H1 (cell line): Measurements from ENCODE around the gene PRICKLE1. TPM values are rescaled to one million over a fixed set of nuclear protein-coding genes. Genes with fewer than 3 reads are reported as not detected.

Source experiments
- CTCF ChIA-PET: fragments of 300-600 bp; sonication (Branson Sonifier 250); formaldehyde crosslinking; loops from one replicate; lab custom pipeline; 2021; ENCODE audit not compliant: partially characterized antibody; lab: Charles Lee
- POLR2A ChIA-PET: fragments of 300-600 bp; sonication (Branson Sonifier 250); formaldehyde crosslinking; loops from one replicate; lab custom pipeline; 2021; ENCODE audit warnings: inconsistent platforms; ENCODE audit not compliant: partially characterized antibody; lab: Charles Lee
- DNase-seq, 2 experiments: peaks; one replicate each; pipeline versions ENCODE4 v3.0.0 to v3.0.0-alpha.2; 2010 to 2022; ENCODE audit warnings: low spot score in 2 of 2, low read depth in 1 of 2, mixed read lengths in 1 of 2
- FAIRE-seq: peaks from 2 replicates; lab custom pipeline; 2011; peaks lifted over from hg19 to GRCh38; lab: Jason Lieb, UNC
- H2AFZ ChIP-seq: 2 replicates; pipeline ENCODE4 v1.8.1; 2012; ENCODE audit warnings: low read length, inconsistent platforms
- H2AK5ac ChIP-seq: 2 replicates; pipeline ENCODE4 v1.6.1; 2013; ENCODE audit warnings: low read depth, low read length
- H2BK120ac ChIP-seq: replicated peaks from 2 replicates; pipeline ENCODE3; 2013; ENCODE audit warnings: low read depth, low read length, inconsistent platforms
- H2BK12ac ChIP-seq: 2 replicates; pipeline ENCODE4 v1.6.1; 2013; ENCODE audit warnings: low read depth, low read length
- H2BK15ac ChIP-seq: 2 replicates; pipeline ENCODE4 v1.6.1; 2013; ENCODE audit warnings: low read length
- H2BK20ac ChIP-seq: 2 replicates; pipeline ENCODE4 v1.6.1; 2013; ENCODE audit warnings: low read length
- H2BK5ac ChIP-seq: 2 replicates; pipeline ENCODE4 v1.6.1; 2013; ENCODE audit warnings: low read depth, low read length
- H3K14ac ChIP-seq: 2 replicates; pipeline ENCODE4 v1.6.1; 2013; ENCODE audit warnings: inconsistent platforms; ENCODE audit not compliant: insufficient read length
- H3K18ac ChIP-seq: 2 replicates; pipeline ENCODE4 v1.6.1; 2013; ENCODE audit warnings: low read length; ENCODE audit errors: extremely low read depth
- H3K23ac ChIP-seq: 2 replicates; pipeline ENCODE4 v1.6.1; 2013; ENCODE audit warnings: inconsistent platforms; ENCODE audit not compliant: insufficient read length
- H3K23me2 ChIP-seq: 2 replicates; pipeline ENCODE4 v1.6.1; 2013; ENCODE audit warnings: low read depth, low read length
- H3K27ac ChIP-seq: 2 replicates; pipeline ENCODE4 v1.6.1; 2011; ENCODE audit warnings: low read depth, low read length, inconsistent platforms
- H3K27me3 ChIP-seq, 4 experiments: replicated peaks in 1 of 4; 1 replicate in 1 of 4; 2 replicates in 3 of 4; pipeline versions ENCODE4 v1.6.1 to v1.8.1; 2011 to 2013; ENCODE audit warnings: low read length in 3 of 4, mild to moderate bottlenecking in 3 of 4, inconsistent platforms in 2 of 4, mixed read lengths in 2 of 4, moderate library complexity in 1 of 4; ENCODE audit not compliant: control insufficient read depth in 3 of 4, insufficient read depth in 3 of 4; ENCODE audit errors: extremely low read depth in 1 of 4
- H3K36me3 ChIP-seq, 4 experiments: 2 replicates each; pipeline versions ENCODE4 v1.6.1 to v1.8.1; 2011 to 2013; ENCODE audit warnings: mild to moderate bottlenecking in 4 of 4, low read length in 3 of 4, moderate library complexity in 2 of 4, control low read depth in 1 of 4, inconsistent platforms in 1 of 4; ENCODE audit not compliant: insufficient read depth in 4 of 4, control insufficient read depth in 2 of 4
- H3K4ac ChIP-seq: replicated peaks from 2 replicates; pipeline ENCODE3; 2013; ENCODE audit warnings: low read length, low read depth, mixed read lengths, inconsistent platforms; ENCODE audit not compliant: insufficient read length
- H3K4me1 ChIP-seq, 4 experiments: replicated peaks in 1 of 4; 1 replicate in 1 of 4; 2 replicates in 3 of 4; pipeline versions ENCODE4 v1.6.1 to v1.8.1; 2011 to 2013; ENCODE audit warnings: low read length in 3 of 4, inconsistent platforms in 2 of 4, mixed read lengths in 1 of 4; ENCODE audit not compliant: insufficient read depth in 4 of 4, control insufficient read depth in 3 of 4
- H3K4me2 ChIP-seq, 2 experiments: 2 replicates each; pipeline versions ENCODE4 v1.6.1 to v1.8.1; 2011 to 2013; ENCODE audit warnings: low read depth in 2 of 2, low read length in 2 of 2, control low read depth in 1 of 2, inconsistent platforms in 1 of 2, mild to moderate bottlenecking in 1 of 2; ENCODE audit not compliant: insufficient read depth in 1 of 2
- H3K4me3 ChIP-seq, 4 experiments: fragments of 200-600, 300-600 bp in 1 of 4; sonication (generic), shearing (Covaris generic), sonication (Bioruptor Twin) in 1 of 4; 2 replicates each; pipeline versions ENCODE4 v1.5.1 to v1.8.1; 2011 to 2016; ENCODE audit warnings: low read length in 4 of 4, low read depth in 3 of 4, control low read depth in 2 of 4, inconsistent platforms in 2 of 4, mild to moderate bottlenecking in 2 of 4, mixed read lengths in 1 of 4, moderate library complexity in 1 of 4; ENCODE audit not compliant: insufficient read depth in 2 of 4; ENCODE audit errors: extremely low read depth in 1 of 4
- H3K56ac ChIP-seq: replicated peaks from 2 replicates; pipeline ENCODE3; 2013; ENCODE audit warnings: low read depth, mild to moderate bottlenecking, mixed read lengths, low read length, inconsistent platforms; ENCODE audit not compliant: insufficient read length
- H3K79me1 ChIP-seq: 2 replicates; pipeline ENCODE4 v1.6.1; 2013; ENCODE audit warnings: low read depth, low read length, control low read depth
- H3K79me2 ChIP-seq, 2 experiments: 2 replicates each; pipeline versions ENCODE4 v1.6.1 to v1.8.1; 2012 to 2013; ENCODE audit warnings: low read length in 2 of 2, mild to moderate bottlenecking in 2 of 2, inconsistent platforms in 1 of 2; ENCODE audit not compliant: insufficient read depth in 2 of 2, control insufficient read depth in 1 of 2
- H3K9ac ChIP-seq, 4 experiments: replicated peaks in 1 of 4; 1 replicate in 1 of 4; 2 replicates in 3 of 4; pipeline versions ENCODE4 v1.6.1 to v1.8.1; 2011 to 2013; ENCODE audit warnings: low read depth in 3 of 4, low read length in 3 of 4, control low read depth in 2 of 4, mild to moderate bottlenecking in 2 of 4, moderate library complexity in 2 of 4, inconsistent platforms in 1 of 4; ENCODE audit errors: extremely low read depth in 1 of 4
- H3K9me3 ChIP-seq, 2 experiments: 2 replicates each; pipeline versions ENCODE4 v1.6.1 to v1.8.1; 2012 to 2013; ENCODE audit warnings: mild to moderate bottlenecking in 2 of 2, moderate library complexity in 2 of 2, control low read depth in 1 of 2, inconsistent platforms in 1 of 2, low read depth in 1 of 2, low read length in 1 of 2, mixed read lengths in 1 of 2; ENCODE audit not compliant: insufficient read depth in 2 of 2
- H4K20me1 ChIP-seq, 2 experiments: replicated peaks in 1 of 2; 2 replicates each; pipeline versions ENCODE3 to v1.8.1; 2011 to 2013; ENCODE audit warnings: inconsistent platforms in 2 of 2, low read length in 2 of 2, mild to moderate bottlenecking in 1 of 2; ENCODE audit not compliant: insufficient read depth in 2 of 2, control insufficient read depth in 1 of 2
- H4K5ac ChIP-seq: 2 replicates; pipeline ENCODE4 v1.6.1; 2013; ENCODE audit warnings: low read length, low read depth, mixed read lengths, inconsistent platforms; ENCODE audit not compliant: insufficient read length
- H4K8ac ChIP-seq: 2 replicates; pipeline ENCODE4 v1.8.0; 2013; ENCODE audit warnings: mild to moderate bottlenecking, moderate library complexity, low read length, inconsistent platforms; ENCODE audit not compliant: insufficient read depth; ENCODE audit errors: extremely low read depth
- H4K91ac ChIP-seq: replicated peaks from 2 replicates; pipeline ENCODE3; 2013; ENCODE audit warnings: low read length, mixed read lengths, inconsistent platforms; ENCODE audit not compliant: insufficient read length
- ATF2 ChIP-seq: IDR thresholded peaks from 2 replicates; pipeline ENCODE4 v1.6.1; 2012; ENCODE audit warnings: low read length, inconsistent platforms
- BRCA1 ChIP-seq: IDR thresholded peaks from 2 replicates; pipeline ENCODE4 v1.6.1; 2012; ENCODE audit warnings: low read depth, low read length, improper control_type of control experiment
- CTBP2 ChIP-seq: IDR thresholded peaks from 2 replicates; pipeline ENCODE4 v1.7.0; 2011; ENCODE audit warnings: borderline replicate concordance, mild to moderate bottlenecking, moderate library complexity, mixed read lengths, low read length; ENCODE audit not compliant: insufficient read depth, insufficient read length
- CTCF ChIP-seq, 3 experiments: IDR thresholded peaks; 1 replicate in 2 of 3; 2 replicates in 1 of 3; pipeline versions ENCODE4 v1.5.1 to v1.6.1; 2011; ENCODE audit warnings: low read length in 3 of 3, mild to moderate bottlenecking in 3 of 3, inconsistent platforms in 2 of 3, low read depth in 1 of 3, moderate library complexity in 1 of 3; ENCODE audit not compliant: insufficient read depth in 1 of 3; ENCODE audit errors: control extremely low read depth in 1 of 3
- GTF2F1 ChIP-seq: IDR thresholded peaks from 2 replicates; pipeline ENCODE4 v1.6.1; 2012; ENCODE audit warnings: low read depth, low read length, improper control_type of control experiment, borderline replicate concordance
- JUND ChIP-seq: IDR thresholded peaks from 2 replicates; pipeline ENCODE4 v1.6.1; 2011; ENCODE audit warnings: mild to moderate bottlenecking, improper control_type of control experiment, low read length
- POLR2AphosphoS5 ChIP-seq: IDR thresholded peaks from 2 replicates; pipeline ENCODE4 v1.6.1; 2011; ENCODE audit warnings: low read depth, low read length
- SAP30 ChIP-seq: fragments of 300-600 bp; sonication (generic); IDR thresholded peaks from 2 replicates; pipeline ENCODE4 v1.7.1; 2012; ENCODE audit warnings: low read length, moderate library complexity, mild to moderate bottlenecking, inconsistent platforms; ENCODE audit not compliant: insufficient read depth, insufficient replicate concordance
- TBP ChIP-seq: IDR thresholded peaks from 2 replicates; pipeline ENCODE4 v1.6.1; 2011; ENCODE audit warnings: low read depth, low read length, improper control_type of control experiment
- WGBS, 2 experiments: shearing (Covaris generic) in 1 of 2; methylation state at CpG; one replicate each; pipeline versions ENCODE4 v1.1.6 to v1.1.7; 2013 to 2015; ENCODE audit warnings: low lambda C conversion rate in 2 of 2, mixed read lengths in 2 of 2, inconsistent platforms in 1 of 2, low coverage in 1 of 2, missing lambda C conversion rate in 1 of 2; ENCODE audit not compliant: insufficient replicate concordance in 2 of 2, insufficient coverage in 1 of 2, insufficient read length in 1 of 2; ENCODE audit errors: extremely low coverage in 1 of 2, missing lambda C conversion rate in 1 of 2; 5-methylcytosine and 5-hydroxymethylcytosine counted together
- polyA plus RNA-seq, 7 experiments: library from polyadenylated mRNA; depleted of rRNA in 3 of 7; stranded (reverse) in 5 of 7; unstranded in 2 of 7; fragments of >200 nt in 5 of 7; fragments of 200-250 nt in 2 of 7; gene quantifications; 1 replicate in 5 of 7; 2 replicates in 1 of 7; 4 replicates in 1 of 7; pipeline versions ENCODE4 v1.2.1 to v1.2.3, GENCODE V29; 2011 to 2013; ENCODE audit warnings: missing spikeins in 2 of 7, mixed read lengths in 2 of 7
- total RNA-seq: library from RNA; stranded (reverse); fragmentation: NEBNext Ultra II Directional; extraction: Animal tissue kit (Norgen Biotek cat#: 25700); gene quantifications from 2 replicates; pipeline ENCODE4 v1.2.1, GENCODE V29; 2021

The PRICKLE1 gene
- total and polyA plus RNA-seq, 2 of the 8 experiments (the other 6 are each of a cell fraction or from before 2014, with no cell fraction given) = 14.0 to 22.4 TPM

- H4K5ac ChIP-seq = no peak overlapping the region
- H3K79me1 ChIP-seq = no peaks in the 10 kb centered on the region
- ChIA-PET POLR2A (interaction anchor here (1.0 kb wide), 1 partner anchor 10 kb away, joined by 3 read pairs; no protein-coding TSS in a partner anchor), CTCF (interaction anchor here (0.7 to 1.4 kb wide), 4 partner anchors 17 to 832 kb away, joined by 3 to 4 read pairs (median 3); no protein-coding TSS in a partner anchor)
- H3K23ac ChIP-seq = no peak overlapping the region
- H2AFZ ChIP-seq = no peak overlapping the region
- H4K20me1 ChIP-seq = no peaks in the 10 kb centered on the region
- FAIRE-seq (no peak), DNase-seq (no peak)
- H3K4ac ChIP-seq = no peak overlapping the region
- no peaks in the 10 kb centered on the region for H3K9me3 ChIP-seq
- no peak overlapping the region for H2BK15ac ChIP-seq
- H3K14ac ChIP-seq = no peak overlapping the region
- H2BK12ac ChIP-seq = no peak overlapping the region
- no peaks in the 10 kb centered on the region for H3K36me3 ChIP-seq
- H2BK20ac ChIP-seq = no peak overlapping the region
- H3K4me3 ChIP-seq = no peak overlapping the region
- no peak overlapping the region for H3K18ac ChIP-seq
- no peak overlapping the region for H2BK5ac ChIP-seq
- no peak overlapping the region for H2BK120ac ChIP-seq
- no peak overlapping the region for H4K91ac ChIP-seq
- H4K8ac ChIP-seq = no peak overlapping the region
- no peaks in the 10 kb centered on the region for H3K23me2 ChIP-seq
- no peak overlapping the region for H3K9ac ChIP-seq
- H2AK5ac ChIP-seq = no peak overlapping the region
- peaks cover 0 to 3% (median 0%) of the 10 kb centered on the region in 4 experiments; a peak in 2 of 7 replicates for H3K27me3 ChIP-seq
- H3K4me1 ChIP-seq = peaks cover 0 to 6% (median under 1%) of the 10 kb centered on the region in 4 experiments; a peak in 2 of 7 replicates
- no peak overlapping the region for H3K27ac ChIP-seq
- H3K4me2 ChIP-seq = no peak overlapping the region
- 62% methylated on average over 3 of the region's 3 CpGs; no CpG with 5 or more reads in 1 of the 2 experiments for WGBS, 2 experiments
- no peaks in the 10 kb centered on the region for H3K79me2 ChIP-seq
- no peak overlapping the region for H3K56ac ChIP-seq
- TF ChIP-seq JUND (no peak), POLR2AphosphoS5 (no peak), CTBP2 (no peak), BRCA1 (no peak), SAP30 (no peak), TBP (no peak), ATF2 (no peak), CTCF (IDR thresholded peaks at IDR 0.05; ENCODE audit: control extremely low read depth in 1 of 3, insufficient read depth in 1 of 3, low read depth in 1 of 3, low read length in 3 of 3) (no peak), GTF2F1 (no peak)
These were observed 82.0 kb downstream of the PRICKLE1 start for GRCh38 chr12:42507565-42507964.
